K562 (cell line): ENCODE results near the gene PSD2. TPM values are rescaled to one million over a fixed set of nuclear protein-coding genes. Genes with fewer than 3 reads are reported as not detected.

Experiments used
- CREM ChIP-seq: IDR thresholded peaks from 2 replicates; pipeline ENCODE4 v1.6.1; 2014; ENCODE audit warnings: antibody characterized with exemption, low read depth
- GTF2E2 ChIP-seq: fragments of 200-800 bp; sonication (Bioruptor generic); IDR thresholded peaks from 2 replicates; pipeline ENCODE4 v1.6.1; 2016; ENCODE audit warnings: missing genetic modification characterization, missing compliant biosample characterization
- JUND ChIP-seq, 2 experiments: IDR thresholded peaks; 2 replicates in 1 of 2; 3 replicates in 1 of 2; pipeline ENCODE4 v1.6.1; 2011; ENCODE audit warnings: borderline replicate concordance in 2 of 2, low read depth in 2 of 2, low read length in 2 of 2, improper control_type of control experiment in 1 of 2, missing biosample characterization in 1 of 2, missing genetic modification characterization in 1 of 2, missing genetic modification reagents in 1 of 2
- MTA2 ChIP-seq: fragments of 450-650 bp; IDR thresholded peaks from 2 replicates; pipeline ENCODE4 v1.6.1; 2016; ENCODE audit warnings: low read depth
- POLR2AphosphoS5 ChIP-seq: IDR thresholded peaks from 2 replicates; pipeline ENCODE4 v1.6.1; 2011; ENCODE audit warnings: mild to moderate bottlenecking, low read depth, low read length, moderate library complexity; ENCODE audit not compliant: control insufficient read depth, insufficient read depth
- SOX6 ChIP-seq: fragments of 450-650 bp; IDR thresholded peaks from 2 replicates; pipeline ENCODE4 v1.6.1; 2014; ENCODE audit warnings: mild to moderate bottlenecking
- TCF7 ChIP-seq: sonication (generic); IDR thresholded peaks from 2 replicates; pipeline ENCODE4 v1.6.1; 2016; ENCODE audit warnings: antibody characterized with exemption, borderline replicate concordance
- YY1 ChIP-seq, 3 experiments: IDR thresholded peaks; 2 replicates each; pipeline ENCODE4 v1.6.1; 2011; ENCODE audit warnings: low read length in 2 of 3, mild to moderate bottlenecking in 2 of 3, moderate library complexity in 2 of 3, borderline replicate concordance in 1 of 3, control low read depth in 1 of 3, low read depth in 1 of 3; ENCODE audit not compliant: insufficient read depth in 3 of 3, insufficient replicate concordance in 2 of 3, control insufficient read depth in 1 of 3, insufficient read length in 1 of 3; ENCODE audit errors: extremely low read depth in 1 of 3
- polyA plus RNA-seq, 8 experiments: library from polyadenylated mRNA; depleted of rRNA in 4 of 8; stranded (reverse) in 5 of 8; unstranded in 3 of 8; fragments of >200 nt; fragmentation: Nextera tagmentation in 2 of 8; fragmentation: Illumina TruSeq in 1 of 8; extraction: Ambion mirVana in 2 of 8; extraction: Trizol in 1 of 8; gene quantifications; 2 replicates each; pipeline versions ENCODE4 v1.2.1 to v1.2.3, GENCODE V29; 2011 to 2014; ENCODE audit warnings: inconsistent platforms in 1 of 8, missing spikeins in 1 of 8
- total RNA-seq, 7 experiments: library from RNA; depleted of rRNA in 6 of 7; stranded (reverse); fragments of >200 nt in 6 of 7; fragmentation: Illumina TruSeq in 2 of 7; extraction: Trizol in 2 of 7; gene quantifications; 2 replicates each; pipeline versions ENCODE4 v1.2.1 to v1.2.3, GENCODE V29; 2011 to 2021; ENCODE audit warnings: low replicate concordance in 1 of 7
- TF ChIP-seq, protein P1 (sequence below): fragments of 150-350 bp; IDR thresholded peaks from 2 replicates; pipeline ENCODE4 v1.6.1; 2014; ENCODE audit warnings: low read depth, mild to moderate bottlenecking, low read length, borderline replicate concordance
- TF ChIP-seq, protein P2 (sequence below), 2 experiments: fragments of 450-650 bp; IDR thresholded peaks; 2 replicates each; pipeline ENCODE4 v1.6.1; 2018; ENCODE audit warnings: mild to moderate bottlenecking in 2 of 2, low read depth in 1 of 2; ENCODE audit not compliant: partially characterized antibody in 2 of 2
- TF ChIP-seq, protein P3 (sequence below): fragments of 250-450 bp; sonication (Bioruptor Pico); IDR thresholded peaks from 2 replicates; pipeline ENCODE4 v1.4.0; 2020; ENCODE audit warnings: mild to moderate bottlenecking, moderate library complexity

The PSD2 gene
- total and polyA plus RNA-seq, 9 of the 15 experiments (the other 6 are each of a cell fraction or from before 2014, with no cell fraction given) = 0.01 to 0.09 (median 0.04) TPM; not detected in 4

DNA sequence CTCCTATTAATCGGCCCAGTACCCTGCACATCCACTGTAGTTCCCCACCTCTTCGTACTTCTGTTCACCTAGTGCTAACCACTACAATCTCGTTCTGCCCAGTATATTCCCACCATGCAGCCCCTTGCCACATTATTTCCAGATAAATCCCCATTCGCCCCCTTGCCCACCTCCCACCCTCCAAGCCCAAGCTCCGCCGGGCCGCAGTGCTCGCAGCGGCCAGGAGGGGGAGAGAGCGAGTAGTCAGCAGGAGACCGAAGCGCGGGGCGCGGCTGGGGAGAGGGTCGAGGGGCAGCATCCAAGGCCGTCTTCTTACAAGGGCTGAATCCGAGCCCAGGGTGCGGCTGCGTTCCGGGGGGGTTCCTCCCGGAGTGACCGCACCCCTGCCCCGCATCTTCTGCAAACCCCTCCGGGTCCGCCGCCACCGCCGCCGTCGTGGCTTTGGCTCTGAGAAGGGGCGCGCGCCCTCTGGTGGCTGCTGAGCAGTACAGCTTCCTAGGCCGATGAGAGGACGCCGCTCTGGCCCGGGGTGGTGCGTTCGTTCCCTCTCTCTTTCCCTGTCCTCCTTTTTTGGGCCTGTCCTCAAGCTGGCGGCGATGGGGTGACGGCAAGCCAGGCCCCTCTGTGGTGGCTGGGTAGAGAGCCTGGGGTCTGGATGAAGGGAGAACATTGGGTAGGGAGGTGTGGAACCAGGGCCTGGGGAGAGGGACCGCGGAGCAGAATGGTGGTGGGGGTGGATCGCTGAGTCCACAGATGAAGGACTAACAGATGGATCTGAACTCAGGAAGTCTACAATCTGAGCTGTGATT lies 30.0 kb upstream of the PSD2 start (continued):
- TF ChIP-seq, protein P1, sequence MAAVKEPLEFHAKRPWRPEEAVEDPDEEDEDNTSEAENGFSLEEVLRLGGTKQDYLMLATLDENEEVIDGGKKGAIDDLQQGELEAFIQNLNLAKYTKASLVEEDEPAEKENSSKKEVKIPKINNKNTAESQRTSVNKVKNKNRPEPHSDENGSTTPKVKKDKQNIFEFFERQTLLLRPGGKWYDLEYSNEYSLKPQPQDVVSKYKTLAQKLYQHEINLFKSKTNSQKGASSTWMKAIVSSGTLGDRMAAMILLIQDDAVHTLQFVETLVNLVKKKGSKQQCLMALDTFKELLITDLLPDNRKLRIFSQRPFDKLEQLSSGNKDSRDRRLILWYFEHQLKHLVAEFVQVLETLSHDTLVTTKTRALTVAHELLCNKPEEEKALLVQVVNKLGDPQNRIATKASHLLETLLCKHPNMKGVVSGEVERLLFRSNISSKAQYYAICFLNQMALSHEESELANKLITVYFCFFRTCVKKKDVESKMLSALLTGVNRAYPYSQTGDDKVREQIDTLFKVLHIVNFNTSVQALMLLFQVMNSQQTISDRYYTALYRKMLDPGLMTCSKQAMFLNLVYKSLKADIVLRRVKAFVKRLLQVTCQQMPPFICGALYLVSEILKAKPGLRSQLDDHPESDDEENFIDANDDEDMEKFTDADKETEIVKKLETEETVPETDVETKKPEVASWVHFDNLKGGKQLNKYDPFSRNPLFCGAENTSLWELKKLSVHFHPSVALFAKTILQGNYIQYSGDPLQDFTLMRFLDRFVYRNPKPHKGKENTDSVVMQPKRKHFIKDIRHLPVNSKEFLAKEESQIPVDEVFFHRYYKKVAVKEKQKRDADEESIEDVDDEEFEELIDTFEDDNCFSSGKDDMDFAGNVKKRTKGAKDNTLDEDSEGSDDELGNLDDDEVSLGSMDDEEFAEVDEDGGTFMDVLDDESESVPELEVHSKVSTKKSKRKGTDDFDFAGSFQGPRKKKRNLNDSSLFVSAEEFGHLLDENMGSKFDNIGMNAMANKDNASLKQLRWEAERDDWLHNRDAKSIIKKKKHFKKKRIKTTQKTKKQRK = no peak
- TF ChIP-seq YY1 (IDR thresholded peaks at IDR 0.05; ENCODE audit: borderline replicate concordance in 1 of 3, control insufficient read depth in 1 of 3, extremely low read depth in 1 of 3, insufficient read depth in 3 of 3, insufficient read length in 1 of 3, insufficient replicate concordance in 2 of 3, low read depth in 1 of 3, low read length in 2 of 3) = peak in 1 of 3 experiments; percentile 18
- TF ChIP-seq JUND (IDR thresholded peaks at IDR 0.05; ENCODE audit: borderline replicate concordance, low read depth, low read length) = peak; percentile 17; the same call in 1 of the 2 replicates
- TF ChIP-seq JUND (tag; IDR thresholded peaks at IDR 0.05; ENCODE audit: borderline replicate concordance, low read depth, low read length) = no peak
- no peak for TF ChIP-seq MTA2
- no peak for TF ChIP-seq POLR2AphosphoS5
- peak; percentile 50; the same call in 1 of the 2 replicates for TF ChIP-seq SOX6
- no peak for TF ChIP-seq GTF2E2
- TF ChIP-seq CREM = peak; percentile 55; the same call in 1 of the 2 replicates
- TF ChIP-seq TCF7 = no peak
- TF ChIP-seq, protein P2, sequence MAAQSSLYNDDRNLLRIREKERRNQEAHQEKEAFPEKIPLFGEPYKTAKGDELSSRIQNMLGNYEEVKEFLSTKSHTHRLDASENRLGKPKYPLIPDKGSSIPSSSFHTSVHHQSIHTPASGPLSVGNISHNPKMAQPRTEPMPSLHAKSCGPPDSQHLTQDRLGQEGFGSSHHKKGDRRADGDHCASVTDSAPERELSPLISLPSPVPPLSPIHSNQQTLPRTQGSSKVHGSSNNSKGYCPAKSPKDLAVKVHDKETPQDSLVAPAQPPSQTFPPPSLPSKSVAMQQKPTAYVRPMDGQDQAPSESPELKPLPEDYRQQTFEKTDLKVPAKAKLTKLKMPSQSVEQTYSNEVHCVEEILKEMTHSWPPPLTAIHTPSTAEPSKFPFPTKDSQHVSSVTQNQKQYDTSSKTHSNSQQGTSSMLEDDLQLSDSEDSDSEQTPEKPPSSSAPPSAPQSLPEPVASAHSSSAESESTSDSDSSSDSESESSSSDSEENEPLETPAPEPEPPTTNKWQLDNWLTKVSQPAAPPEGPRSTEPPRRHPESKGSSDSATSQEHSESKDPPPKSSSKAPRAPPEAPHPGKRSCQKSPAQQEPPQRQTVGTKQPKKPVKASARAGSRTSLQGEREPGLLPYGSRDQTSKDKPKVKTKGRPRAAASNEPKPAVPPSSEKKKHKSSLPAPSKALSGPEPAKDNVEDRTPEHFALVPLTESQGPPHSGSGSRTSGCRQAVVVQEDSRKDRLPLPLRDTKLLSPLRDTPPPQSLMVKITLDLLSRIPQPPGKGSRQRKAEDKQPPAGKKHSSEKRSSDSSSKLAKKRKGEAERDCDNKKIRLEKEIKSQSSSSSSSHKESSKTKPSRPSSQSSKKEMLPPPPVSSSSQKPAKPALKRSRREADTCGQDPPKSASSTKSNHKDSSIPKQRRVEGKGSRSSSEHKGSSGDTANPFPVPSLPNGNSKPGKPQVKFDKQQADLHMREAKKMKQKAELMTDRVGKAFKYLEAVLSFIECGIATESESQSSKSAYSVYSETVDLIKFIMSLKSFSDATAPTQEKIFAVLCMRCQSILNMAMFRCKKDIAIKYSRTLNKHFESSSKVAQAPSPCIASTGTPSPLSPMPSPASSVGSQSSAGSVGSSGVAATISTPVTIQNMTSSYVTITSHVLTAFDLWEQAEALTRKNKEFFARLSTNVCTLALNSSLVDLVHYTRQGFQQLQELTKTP (IDR thresholded peaks at IDR 0.05; ENCODE audit: low read depth in 1 of 2, partially characterized antibody in 2 of 2) = peak in 1 of 2 experiments; percentile 57
- TF ChIP-seq, protein P3, sequence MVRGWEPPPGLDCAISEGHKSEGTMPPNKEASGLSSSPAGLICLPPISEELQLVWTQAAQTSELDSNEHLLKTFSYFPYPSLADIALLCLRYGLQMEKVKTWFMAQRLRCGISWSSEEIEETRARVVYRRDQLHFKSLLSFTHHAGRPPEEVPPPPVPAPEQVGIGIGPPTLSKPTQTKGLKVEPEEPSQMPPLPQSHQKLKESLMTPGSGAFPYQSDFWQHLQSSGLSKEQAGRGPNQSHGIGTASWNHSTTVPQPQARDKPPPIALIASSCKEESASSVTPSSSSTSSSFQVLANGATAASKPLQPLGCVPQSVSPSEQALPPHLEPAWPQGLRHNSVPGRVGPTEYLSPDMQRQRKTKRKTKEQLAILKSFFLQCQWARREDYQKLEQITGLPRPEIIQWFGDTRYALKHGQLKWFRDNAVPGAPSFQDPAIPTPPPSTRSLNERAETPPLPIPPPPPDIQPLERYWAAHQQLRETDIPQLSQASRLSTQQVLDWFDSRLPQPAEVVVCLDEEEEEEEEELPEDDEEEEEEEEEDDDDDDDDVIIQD (CRISPR knock-in tag) = no peak
